Measurements from ENCODE around the gene IFIT1B. TPM values are rescaled to one million over a fixed set of nuclear protein-coding genes. Genes with fewer than 3 reads are reported as not detected.

Gene IFIT1B
- total and polyA plus RNA-seq, 2 of the 8 experiments (the other 6 are each of a cell fraction or from before 2014, with no cell fraction given) = not detected

DNA sequence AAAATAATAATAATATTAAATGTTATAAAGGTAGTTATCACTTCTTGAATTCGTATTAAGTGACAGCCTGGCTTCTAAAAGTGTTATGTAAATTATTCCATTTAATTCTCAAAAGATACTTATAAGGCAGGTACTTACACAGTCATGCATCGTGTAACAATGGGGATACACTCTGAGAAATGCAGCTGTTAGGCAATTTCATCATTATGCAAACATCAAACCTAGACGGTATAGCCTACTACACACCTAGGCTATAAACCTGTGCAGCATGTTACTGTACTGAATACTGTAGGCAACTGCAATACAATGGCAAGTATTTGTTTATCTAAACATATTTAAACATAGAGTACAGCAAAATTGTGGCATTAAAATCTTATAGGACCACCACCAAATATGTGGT is 16.0 kb downstream of the IFIT1B start:
- FAIRE-seq (no peak), DNase-seq (ENCODE audit: low read depth in 1 of 2, low spot score in 2 of 2) (no peak)
- no peak overlapping the region for H4K8ac ChIP-seq (ENCODE audit: extremely low read depth, insufficient read depth, low read length)
- no peak overlapping the region for H3K18ac ChIP-seq (ENCODE audit: extremely low read depth, low read length)
- no peaks in the 10 kb centered on the region for H4K20me1 ChIP-seq (replicated peaks in 1 of 2; ENCODE audit: control insufficient read depth in 1 of 2, insufficient read depth in 2 of 2, low read length in 2 of 2)
- no peak overlapping the region for H3K27ac ChIP-seq (ENCODE audit: low read depth, low read length)
- H3K79me2 ChIP-seq (ENCODE audit: control insufficient read depth in 1 of 2, insufficient read depth in 2 of 2, low read length in 2 of 2) = no peaks in the 10 kb centered on the region
- H2AFZ ChIP-seq (ENCODE audit: low read length) = no peak overlapping the region
- H2BK5ac ChIP-seq (ENCODE audit: low read depth, low read length) = no peak overlapping the region
- H3K4me1 ChIP-seq (replicated peaks in 1 of 4; ENCODE audit: control insufficient read depth in 3 of 4, insufficient read depth in 4 of 4, low read length in 3 of 4) = peaks cover 0 to 5% (median 3%) of the 10 kb centered on the region in 4 experiments; a peak in 2 of 7 replicates
- H3K23ac ChIP-seq (ENCODE audit: insufficient read length) = no peak overlapping the region
- H3K9me3 ChIP-seq (ENCODE audit: insufficient read depth in 2 of 2, low read depth in 1 of 2, low read length in 1 of 2) = no peaks in the 10 kb centered on the region
- H3K79me1 ChIP-seq (ENCODE audit: low read depth, low read length) = no peaks in the 10 kb centered on the region
- H3K9ac ChIP-seq (replicated peaks in 1 of 4; ENCODE audit: extremely low read depth in 1 of 4, low read depth in 3 of 4, low read length in 3 of 4) = no peak overlapping the region
- H2BK15ac ChIP-seq (ENCODE audit: low read length) = no peak overlapping the region
- POLR2A ChIA-PET (ENCODE audit: partially characterized antibody) = no interaction called here
- no peak overlapping the region for H3K4me2 ChIP-seq (ENCODE audit: insufficient read depth in 1 of 2, low read depth in 2 of 2, low read length in 2 of 2)
- H3K14ac ChIP-seq (ENCODE audit: insufficient read length) = no peak overlapping the region
- WGBS, 2 experiments (ENCODE audit: extremely low coverage in 1 of 2, insufficient coverage in 1 of 2, insufficient read length in 1 of 2, insufficient replicate concordance in 2 of 2, low coverage in 1 of 2, low lambda C conversion rate in 2 of 2, missing lambda C conversion rate in 1 of 2) = 84% methylated on average over 3 of the region's 3 CpGs; no CpG with 5 or more reads in 1 of the 2 experiments
- CTCF ChIA-PET (ENCODE audit: partially characterized antibody) = interaction anchor here (1.2 kb wide), 1 partner anchor 20 kb away, joined by 3 read pairs; the partner anchor contains the start of gene IFIT5
- no peak overlapping the region for H4K5ac ChIP-seq (ENCODE audit: insufficient read length, low read depth, low read length)
- H4K91ac ChIP-seq (replicated peaks; ENCODE audit: insufficient read length, low read length) = no peak overlapping the region
- no peak overlapping the region for H2BK12ac ChIP-seq (ENCODE audit: low read depth, low read length)
- H3K4me3 ChIP-seq (ENCODE audit: extremely low read depth in 1 of 4, insufficient read depth in 2 of 4, low read depth in 3 of 4, low read length in 4 of 4) = no peak overlapping the region
- no peak overlapping the region for H2BK120ac ChIP-seq (replicated peaks; ENCODE audit: low read depth, low read length)
- no peak overlapping the region for H3K56ac ChIP-seq (replicated peaks; ENCODE audit: insufficient read length, low read depth, low read length)
- no peak overlapping the region for H3K4ac ChIP-seq (replicated peaks; ENCODE audit: insufficient read length, low read depth, low read length)
- H3K27me3 ChIP-seq (replicated peaks in 1 of 4; ENCODE audit: control insufficient read depth in 3 of 4, extremely low read depth in 1 of 4, insufficient read depth in 3 of 4, low read length in 3 of 4) = no peaks in the 10 kb centered on the region
- no peak overlapping the region for H2AK5ac ChIP-seq (ENCODE audit: low read depth, low read length)
- H3K23me2 ChIP-seq (ENCODE audit: low read depth, low read length) = no peaks in the 10 kb centered on the region; the same call in 1 of the 2 replicates
- H2BK20ac ChIP-seq (ENCODE audit: low read length) = no peak overlapping the region
- no peaks in the 10 kb centered on the region for H3K36me3 ChIP-seq (ENCODE audit: control insufficient read depth in 2 of 4, insufficient read depth in 4 of 4, low read length in 3 of 4)
- TF ChIP-seq CEBPB (IDR thresholded peaks at IDR 0.05; ENCODE audit: low read depth, low read length) (no peak), SIRT6 (IDR thresholded peaks at IDR 0.05; ENCODE audit: low read length) (no peak), NANOG (IDR thresholded peaks at IDR 0.05; ENCODE audit: insufficient read depth, low read depth, low read length, poor library complexity, severe bottlenecking) (no peak), RNF2 (IDR thresholded peaks at IDR 0.05; ENCODE audit: borderline replicate concordance, low read depth, low read length, missing control alignments, poor library complexity, severe bottlenecking) (no peak), TAF1 (IDR thresholded peaks at IDR 0.05; ENCODE audit: low read depth, low read length) (no peak), HDAC2 (IDR thresholded peaks at IDR 0.05; ENCODE audit: borderline replicate concordance in 1 of 2, low read depth in 2 of 2, low read length in 2 of 2) (no peak), CBX5 (IDR thresholded peaks at IDR 0.05; ENCODE audit: low read depth, low read length) (no peak)
- TF ChIP-seq, protein P1, sequence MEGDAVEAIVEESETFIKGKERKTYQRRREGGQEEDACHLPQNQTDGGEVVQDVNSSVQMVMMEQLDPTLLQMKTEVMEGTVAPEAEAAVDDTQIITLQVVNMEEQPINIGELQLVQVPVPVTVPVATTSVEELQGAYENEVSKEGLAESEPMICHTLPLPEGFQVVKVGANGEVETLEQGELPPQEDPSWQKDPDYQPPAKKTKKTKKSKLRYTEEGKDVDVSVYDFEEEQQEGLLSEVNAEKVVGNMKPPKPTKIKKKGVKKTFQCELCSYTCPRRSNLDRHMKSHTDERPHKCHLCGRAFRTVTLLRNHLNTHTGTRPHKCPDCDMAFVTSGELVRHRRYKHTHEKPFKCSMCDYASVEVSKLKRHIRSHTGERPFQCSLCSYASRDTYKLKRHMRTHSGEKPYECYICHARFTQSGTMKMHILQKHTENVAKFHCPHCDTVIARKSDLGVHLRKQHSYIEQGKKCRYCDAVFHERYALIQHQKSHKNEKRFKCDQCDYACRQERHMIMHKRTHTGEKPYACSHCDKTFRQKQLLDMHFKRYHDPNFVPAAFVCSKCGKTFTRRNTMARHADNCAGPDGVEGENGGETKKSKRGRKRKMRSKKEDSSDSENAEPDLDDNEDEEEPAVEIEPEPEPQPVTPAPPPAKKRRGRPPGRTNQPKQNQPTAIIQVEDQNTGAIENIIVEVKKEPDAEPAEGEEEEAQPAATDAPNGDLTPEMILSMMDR (IDR thresholded peaks at IDR 0.05; ENCODE audit: control extremely low read depth in 1 of 3, insufficient read depth in 1 of 3, low read depth in 1 of 3, low read length in 3 of 3) = no peak

Measured in H1 (cell line).